Measurements from ENCODE around the gene DMRTC2.

DMRTC2 gene

DNA sequence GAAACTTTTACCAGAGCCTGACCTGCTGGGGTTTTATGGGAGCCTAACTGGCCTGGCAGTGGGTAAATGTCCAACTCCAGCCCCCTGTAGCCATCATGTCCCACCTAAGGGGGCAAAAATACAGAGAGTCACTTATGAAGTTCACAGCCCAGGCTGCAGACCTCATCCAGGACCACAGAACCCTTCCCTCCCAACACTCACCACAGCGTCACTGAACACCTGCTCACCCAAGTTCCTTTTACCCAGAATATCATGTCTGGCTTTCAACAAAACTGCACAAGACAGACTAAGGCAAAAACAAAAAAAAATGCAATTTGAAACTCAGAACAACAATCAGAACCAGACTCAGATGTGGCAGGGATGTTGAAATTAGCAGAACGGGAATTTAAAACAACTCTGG is 42.1 kb upstream of the DMRTC2 start:
- intact Hi-C loops (cut with DNase I; ENCODE audit: low total_unique reads): no loop called here
- no peak overlapping the region for H3K27ac ChIP-seq
- no peaks in the 10 kb centered on the region for H3K4me1 ChIP-seq
- peaks cover 0 to 13% of the 10 kb centered on the region in 2 donors for H3K27me3 ChIP-seq
- H3K36me3 ChIP-seq: no peaks in the 10 kb centered on the region
- H3K9me3 ChIP-seq: no peaks in the 10 kb centered on the region
- DNase-seq: no peak
- TF ChIP-seq, protein P1, sequence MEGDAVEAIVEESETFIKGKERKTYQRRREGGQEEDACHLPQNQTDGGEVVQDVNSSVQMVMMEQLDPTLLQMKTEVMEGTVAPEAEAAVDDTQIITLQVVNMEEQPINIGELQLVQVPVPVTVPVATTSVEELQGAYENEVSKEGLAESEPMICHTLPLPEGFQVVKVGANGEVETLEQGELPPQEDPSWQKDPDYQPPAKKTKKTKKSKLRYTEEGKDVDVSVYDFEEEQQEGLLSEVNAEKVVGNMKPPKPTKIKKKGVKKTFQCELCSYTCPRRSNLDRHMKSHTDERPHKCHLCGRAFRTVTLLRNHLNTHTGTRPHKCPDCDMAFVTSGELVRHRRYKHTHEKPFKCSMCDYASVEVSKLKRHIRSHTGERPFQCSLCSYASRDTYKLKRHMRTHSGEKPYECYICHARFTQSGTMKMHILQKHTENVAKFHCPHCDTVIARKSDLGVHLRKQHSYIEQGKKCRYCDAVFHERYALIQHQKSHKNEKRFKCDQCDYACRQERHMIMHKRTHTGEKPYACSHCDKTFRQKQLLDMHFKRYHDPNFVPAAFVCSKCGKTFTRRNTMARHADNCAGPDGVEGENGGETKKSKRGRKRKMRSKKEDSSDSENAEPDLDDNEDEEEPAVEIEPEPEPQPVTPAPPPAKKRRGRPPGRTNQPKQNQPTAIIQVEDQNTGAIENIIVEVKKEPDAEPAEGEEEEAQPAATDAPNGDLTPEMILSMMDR (IDR thresholded peaks at IDR 0.05): no peak
- no peak overlapping the region for H3K4me3 ChIP-seq

DNA sequence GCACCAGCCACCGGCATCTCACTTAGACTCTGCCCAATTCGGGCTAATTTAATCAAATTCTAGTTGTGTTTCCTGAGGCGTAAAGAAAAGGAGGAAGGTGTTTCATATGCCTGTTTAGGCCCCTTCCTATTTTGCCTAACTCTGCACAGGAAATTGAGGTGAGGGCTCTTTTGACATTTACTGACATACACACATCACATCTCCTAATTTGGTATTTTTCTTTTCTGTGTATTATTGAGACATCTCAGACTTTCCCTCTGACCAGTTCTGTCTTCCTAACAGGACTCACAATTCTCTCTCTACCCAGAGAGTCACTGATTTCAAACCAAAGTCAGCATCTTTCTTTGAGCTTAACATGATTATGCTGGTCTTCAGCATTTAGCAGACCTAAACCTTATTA is 40.5 kb upstream of the DMRTC2 start:
- intact Hi-C loops (cut with DNase I; ENCODE audit: low total_unique reads): no loop called here
- Histone ChIP-seq H3K9me3 (no peaks in the 10 kb centered on the region), H3K27ac (no peak overlapping the region), H3K4me1 (no peaks in the 10 kb centered on the region), H3K4me3 (no peak overlapping the region), H3K27me3 (peaks cover 0 to 18% of the 10 kb centered on the region in 2 donors), H3K36me3 (no peaks in the 10 kb centered on the region)
- DNase-seq: no peak
- TF ChIP-seq, protein P1 (IDR thresholded peaks at IDR 0.05): no peak

DNA sequence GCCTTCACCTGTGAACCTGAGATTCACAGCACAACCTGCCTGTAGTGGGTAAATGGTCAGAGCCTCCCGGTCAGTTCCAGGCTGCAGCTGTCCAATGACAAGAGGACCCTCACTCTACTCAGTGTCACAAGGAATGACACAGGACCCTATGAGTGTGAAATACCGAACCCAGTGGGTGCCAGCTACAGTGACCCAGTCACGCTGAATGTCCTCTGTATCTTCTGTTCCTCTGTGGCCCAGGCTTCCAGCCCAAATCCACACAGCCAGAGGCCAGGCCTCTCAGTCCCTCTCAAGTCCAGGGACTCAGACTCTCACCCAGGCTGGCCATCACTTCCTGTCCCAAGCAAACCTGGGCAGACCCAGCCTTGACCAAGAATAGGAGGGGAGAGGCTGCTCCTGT is 37.7 kb upstream of the DMRTC2 start:
- Histone ChIP-seq H3K4me1 (no peaks in the 10 kb centered on the region), H3K36me3 (no peaks in the 10 kb centered on the region), H3K9me3 (no peaks in the 10 kb centered on the region), H3K27ac (no peak overlapping the region), H3K4me3 (no peak overlapping the region), H3K27me3 (peaks cover 0 to 38% of the 10 kb centered on the region in 2 donors)
- TF ChIP-seq, protein P1 (IDR thresholded peaks at IDR 0.05): no peak
- no peak for DNase-seq
- intact Hi-C loops (cut with DNase I; ENCODE audit: low total_unique reads): no loop called here

DNA sequence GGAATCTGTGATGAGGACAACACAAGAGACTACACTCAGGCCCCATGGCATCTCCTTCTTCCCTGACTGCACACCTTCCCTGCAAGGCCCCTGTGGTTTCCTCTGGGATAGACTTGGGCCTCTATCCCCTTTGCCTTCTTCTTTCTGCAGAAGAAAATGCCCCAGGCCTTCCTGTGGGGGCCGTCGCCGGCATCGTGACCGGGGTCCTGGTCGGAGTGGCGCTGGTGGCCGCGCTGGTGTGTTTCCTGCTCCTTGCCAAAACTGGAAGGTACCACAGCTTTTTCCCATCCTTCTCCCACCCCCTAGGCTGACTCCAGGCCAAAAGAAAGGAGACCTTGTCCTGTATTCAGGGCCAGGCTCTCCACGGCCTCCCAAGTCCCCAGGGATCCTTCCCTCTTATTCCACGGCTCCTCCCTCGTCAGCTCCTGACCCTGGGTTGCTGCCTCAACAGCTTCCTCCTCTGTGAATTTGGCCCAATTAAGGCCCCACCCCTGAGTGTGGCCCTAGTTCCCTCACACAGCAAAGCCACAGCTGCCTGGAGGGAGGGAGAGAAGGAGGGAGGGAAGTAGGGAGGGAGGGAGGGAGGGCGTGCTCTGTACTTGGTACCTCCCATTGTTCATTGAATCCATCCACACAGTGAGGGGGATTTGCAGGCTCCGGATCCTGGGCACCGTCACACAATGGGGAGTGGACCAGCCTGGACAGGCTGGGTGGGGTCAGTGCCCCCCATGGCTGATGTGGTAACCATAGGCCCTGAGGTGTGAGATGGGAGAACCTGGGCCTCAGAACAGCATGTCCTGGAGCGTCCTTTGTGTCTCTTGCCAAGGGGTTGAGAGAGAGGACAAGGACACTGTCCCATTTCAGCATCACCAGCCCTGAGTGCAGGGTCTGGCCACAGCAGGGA is 35.9 kb upstream of the DMRTC2 start:
- TF ChIP-seq, protein P1 (IDR thresholded peaks at IDR 0.05): no peak
- H3K4me1 ChIP-seq: no peaks in the 10 kb centered on the region
- no peaks in the 10 kb centered on the region for H3K9me3 ChIP-seq
- H3K4me3 ChIP-seq: no peak overlapping the region
- no peak overlapping the region for H3K27ac ChIP-seq
- H3K27me3 ChIP-seq: peaks cover 0 to 39% of the 10 kb centered on the region in 2 donors
- peak in 1 of 2 donors; percentile 49 for DNase-seq
- intact Hi-C loops (cut with DNase I; ENCODE audit: low total_unique reads): no loop called here
- no peaks in the 10 kb centered on the region for H3K36me3 ChIP-seq

DNA sequence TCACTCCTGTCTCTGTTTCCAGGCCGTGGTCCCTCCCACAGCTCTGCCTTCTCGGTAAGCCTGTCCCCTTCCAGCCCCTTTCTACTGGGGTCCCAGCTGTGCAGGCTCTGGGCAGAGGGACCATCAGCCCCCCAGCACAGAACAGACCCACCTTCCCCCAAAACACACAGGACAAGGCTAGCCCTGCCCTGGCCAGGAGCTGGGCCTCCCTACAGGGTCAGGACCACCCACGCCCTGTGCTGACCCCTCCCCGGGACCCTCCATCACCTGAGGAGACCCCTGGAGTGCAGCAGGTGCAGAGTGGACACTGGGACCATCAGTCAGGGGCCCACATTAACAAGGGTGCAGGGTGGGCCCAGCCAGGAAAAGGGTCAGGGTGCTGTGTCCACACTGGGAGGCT is 34.5 kb upstream of the DMRTC2 start:
- Histone ChIP-seq H3K27me3 (peaks cover 0 to 41% of the 10 kb centered on the region in 2 donors), H3K9me3 (no peaks in the 10 kb centered on the region), H3K4me1 (no peaks in the 10 kb centered on the region), H3K27ac (no peak overlapping the region), H3K4me3 (no peak overlapping the region), H3K36me3 (no peaks in the 10 kb centered on the region)
- TF ChIP-seq, protein P1 (IDR thresholded peaks at IDR 0.05): no peak
- intact Hi-C loops (cut with DNase I; ENCODE audit: low total_unique reads): no loop called here
- no peak for DNase-seq

Data from tibial artery (tissue), 4 donors.